GM13977 (cell line): Measurements from ENCODE around the gene SCRG1.

Source experiments
- DNase-seq: peaks from one replicate; pipeline ENCODE4 v3.0.0; 2012; ENCODE audit warnings: low spot score
- in situ Hi-C: fragments of 300-500 bp; cut with MboI; formaldehyde crosslinking; loops from one replicate; pipeline ENCODE4 v1.12.0; 2022; ENCODE audit warnings: low sequenced_read_pairs, low pct_unique_long_range_greater_than_20kb, mixed read lengths, inconsistent platforms; ENCODE audit not compliant: unreplicated experiment
- TF ChIP-seq, protein P1 (sequence below): IDR thresholded peaks from 2 replicates; pipeline ENCODE4 v1.5.1; 2012; ENCODE audit warnings: mild to moderate bottlenecking, control low read depth; ENCODE audit not compliant: insufficient read depth; ENCODE audit errors: extremely low read depth, missing control alignments

SCRG1 gene

DNA sequence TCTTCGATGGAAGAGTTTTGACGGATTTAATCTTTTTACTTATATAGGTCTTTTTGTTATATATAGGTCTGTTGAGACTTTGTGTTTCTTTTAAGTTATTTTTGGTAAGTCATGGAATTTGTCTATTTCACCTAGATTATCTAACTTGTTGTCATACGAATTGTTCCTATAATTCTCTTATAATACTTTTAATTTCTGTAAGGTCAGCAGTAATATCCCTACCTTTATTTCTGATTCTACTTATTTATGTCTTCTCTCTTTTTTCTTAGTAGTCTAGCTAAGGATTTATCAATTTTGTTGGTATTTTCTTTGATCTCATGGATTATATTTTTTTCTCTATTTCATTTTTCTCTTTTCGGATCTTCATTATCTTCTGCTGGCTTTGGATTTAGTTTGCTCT is 16.6 kb downstream of the SCRG1 start:
- in situ Hi-C loops = no loop called here
- TF ChIP-seq, protein P1, sequence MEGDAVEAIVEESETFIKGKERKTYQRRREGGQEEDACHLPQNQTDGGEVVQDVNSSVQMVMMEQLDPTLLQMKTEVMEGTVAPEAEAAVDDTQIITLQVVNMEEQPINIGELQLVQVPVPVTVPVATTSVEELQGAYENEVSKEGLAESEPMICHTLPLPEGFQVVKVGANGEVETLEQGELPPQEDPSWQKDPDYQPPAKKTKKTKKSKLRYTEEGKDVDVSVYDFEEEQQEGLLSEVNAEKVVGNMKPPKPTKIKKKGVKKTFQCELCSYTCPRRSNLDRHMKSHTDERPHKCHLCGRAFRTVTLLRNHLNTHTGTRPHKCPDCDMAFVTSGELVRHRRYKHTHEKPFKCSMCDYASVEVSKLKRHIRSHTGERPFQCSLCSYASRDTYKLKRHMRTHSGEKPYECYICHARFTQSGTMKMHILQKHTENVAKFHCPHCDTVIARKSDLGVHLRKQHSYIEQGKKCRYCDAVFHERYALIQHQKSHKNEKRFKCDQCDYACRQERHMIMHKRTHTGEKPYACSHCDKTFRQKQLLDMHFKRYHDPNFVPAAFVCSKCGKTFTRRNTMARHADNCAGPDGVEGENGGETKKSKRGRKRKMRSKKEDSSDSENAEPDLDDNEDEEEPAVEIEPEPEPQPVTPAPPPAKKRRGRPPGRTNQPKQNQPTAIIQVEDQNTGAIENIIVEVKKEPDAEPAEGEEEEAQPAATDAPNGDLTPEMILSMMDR = no peak
- no peak for DNase-seq

DNA sequence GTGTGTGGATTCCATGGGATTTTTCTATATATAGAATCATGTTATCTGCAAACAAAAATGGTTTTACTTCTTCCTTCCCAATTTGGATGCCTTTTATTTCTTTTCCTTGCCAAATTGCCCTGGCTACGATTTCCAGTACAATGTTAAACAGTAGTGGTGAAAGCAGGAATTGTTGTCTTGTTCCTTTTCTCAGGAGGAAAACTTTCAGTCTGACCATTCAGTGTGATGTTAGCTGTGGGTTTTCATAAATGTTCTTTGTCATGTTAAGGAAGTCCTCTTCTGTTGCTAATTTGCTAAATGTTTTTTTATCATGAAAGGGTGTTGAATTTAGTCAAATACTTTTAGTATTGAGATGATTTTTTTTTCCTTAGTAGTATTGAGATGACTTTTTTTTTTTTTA is 17.3 kb downstream of the SCRG1 start:
- DNase-seq = no peak
- TF ChIP-seq, protein P1 = no peak
- in situ Hi-C loops = no loop called here

DNA sequence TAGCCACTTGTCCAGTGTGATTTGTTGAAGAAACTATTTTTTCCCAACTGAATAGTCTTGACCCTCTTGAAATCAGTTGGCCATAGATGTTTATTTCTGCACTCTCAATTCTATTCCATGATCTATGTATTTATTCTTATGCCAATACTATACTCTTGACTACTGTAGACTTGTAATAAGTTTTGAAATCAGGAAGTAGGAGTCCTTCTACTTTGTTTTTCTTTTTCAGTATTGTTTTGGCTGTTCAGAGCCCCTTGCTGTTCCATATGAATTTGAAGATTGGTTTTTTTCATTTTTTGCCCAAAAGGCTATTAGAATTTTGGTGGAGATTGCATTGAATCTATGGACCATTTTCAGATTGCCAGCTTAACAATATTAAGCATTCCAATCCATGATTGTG is 17.9 kb downstream of the SCRG1 start:
- in situ Hi-C loops = no loop called here

DNA sequence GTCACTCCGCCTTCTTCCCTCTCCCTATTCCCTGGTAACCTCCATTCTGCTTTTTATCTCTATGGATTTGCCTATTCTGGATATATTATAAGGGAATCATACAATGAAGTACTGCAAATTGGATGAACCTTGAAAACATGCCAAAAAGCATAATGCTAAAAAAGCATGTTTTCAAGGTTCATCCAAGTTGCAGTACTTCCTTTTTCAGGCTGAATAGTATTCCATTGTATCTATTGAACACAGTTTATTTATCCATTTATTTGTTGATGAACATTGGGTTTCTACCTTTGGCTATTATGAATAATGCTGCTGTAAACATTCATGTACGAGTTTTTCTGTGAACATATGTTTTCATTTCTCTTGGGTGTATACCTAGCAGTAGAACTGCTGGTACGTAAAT is 19.0 kb downstream of the SCRG1 start:
- in situ Hi-C loops = no loop called here
- TF ChIP-seq, protein P1 = no peak

More for the DNA sequence above, 17.9 kb downstream of the SCRG1 start:
- TF ChIP-seq, protein P1 = no peak
- DNase-seq = no peak

DNA sequence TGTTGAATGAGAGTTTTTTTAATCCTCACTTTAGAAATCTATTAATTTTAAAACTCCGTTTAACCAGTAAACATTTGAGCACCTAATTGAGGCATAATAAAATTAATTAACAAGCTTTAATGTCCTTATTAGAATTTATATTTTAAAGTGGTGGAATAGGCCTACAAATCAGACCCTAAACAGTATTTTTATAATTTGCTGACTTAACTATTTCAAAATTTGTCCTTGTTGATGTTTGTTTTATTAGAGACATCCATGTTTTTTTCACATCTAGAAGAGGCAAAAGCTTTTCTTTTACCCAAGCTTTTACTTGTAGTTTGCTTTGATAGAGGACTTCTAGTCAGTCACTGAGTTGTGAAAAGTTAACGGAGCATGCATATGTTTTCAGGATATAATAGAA is 24.3 kb downstream of the SCRG1 start:
- DNase-seq = no peak
- in situ Hi-C loops = no loop called here
- TF ChIP-seq, protein P1 = no peak

More for the DNA sequence above, 19.0 kb downstream of the SCRG1 start:
- DNase-seq = no peak

DNA sequence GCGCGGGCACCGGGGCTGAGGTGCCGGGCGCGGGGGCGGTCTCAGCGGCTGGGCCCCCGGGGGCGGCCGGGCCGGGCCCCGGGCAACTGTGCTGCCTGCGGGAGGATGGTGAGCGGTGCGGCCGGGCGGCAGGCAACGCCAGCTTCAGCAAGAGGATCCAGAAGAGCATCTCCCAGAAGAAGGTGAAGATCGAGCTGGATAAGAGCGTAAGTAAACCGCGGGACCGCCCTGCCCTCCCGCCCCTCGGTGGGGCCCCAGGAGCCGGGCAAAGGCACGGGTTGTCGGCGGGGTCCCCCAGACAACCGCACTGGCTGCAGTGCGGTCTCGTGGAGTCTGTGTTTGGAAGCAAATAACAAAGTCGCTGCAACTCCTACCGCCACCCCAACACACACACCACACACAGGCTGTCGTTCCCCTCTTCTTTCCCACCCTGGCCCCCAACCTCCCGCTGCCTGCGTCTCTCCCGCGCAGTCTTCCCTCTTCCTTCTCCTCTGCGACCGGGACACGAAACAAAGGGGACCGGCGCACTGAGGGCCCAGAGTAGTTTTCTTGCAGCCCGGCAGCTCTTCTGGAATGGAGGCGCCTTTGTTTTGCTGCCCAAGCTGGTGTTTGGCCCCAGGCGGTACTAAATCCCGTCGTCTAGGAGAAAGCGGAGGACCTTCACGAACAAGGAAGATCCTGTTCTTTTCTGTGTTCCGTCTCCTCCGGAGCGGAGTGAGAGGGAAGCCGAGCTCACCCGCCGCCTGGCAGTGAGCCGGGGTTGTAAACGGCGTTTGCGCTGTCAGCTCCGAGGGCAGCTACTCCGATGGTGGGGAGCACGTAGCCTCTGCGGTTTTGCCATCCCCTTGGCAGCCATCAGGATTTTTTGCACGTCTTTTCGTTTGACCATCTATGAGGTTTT is 27.4 kb downstream of the SCRG1 start:
- TF ChIP-seq, protein P1 = no peak
- peak; percentile 42 for DNase-seq
- in situ Hi-C loops = no loop called here
